Measurements from ENCODE around the gene FDXR. TPM values are rescaled to one million over a fixed set of nuclear protein-coding genes. Genes with fewer than 3 reads are reported as not detected.

The FDXR gene
- polyA plus RNA-seq, 6 donors from 2014 or later = 1.2 to 6.1 (median 3.9) TPM; not detected in 1

GRCh38 chr17:74864297-74864865 lies 8.4 kb downstream of the FDXR start:
- ATAC-seq (ENCODE audit: low read depth in 2 of 2) = no peak
- Mint-ChIP-seq H3K36me3 (no peaks in the 10 kb centered on the region), H3K27ac (no peak overlapping the region), H3K4me1 (peaks cover 18 to 24% (median 18%) of the 10 kb centered on the region in 3 donors), H3K27me3 (peaks cover 12 to 41% (median 13%) of the 10 kb centered on the region in 3 donors), H3K4me3 (peak overlapping the region in 2 of 8 donors; percentile 53 to 68), H3K9me3 (no peaks in the 10 kb centered on the region)
- no peak for DNase-seq

- peak overlapping the region in 1 of 6 donors; percentile 69 for H3K27ac Mint-ChIP-seq
- H3K9me3 Mint-ChIP-seq = no peaks in the 10 kb centered on the region
- peaks cover 19 to 48% (median 20%) of the 10 kb centered on the region in 3 donors for H3K27me3 Mint-ChIP-seq
- DNase-seq (no peak), ATAC-seq (ENCODE audit: low read depth in 2 of 2) (no peak)
- H3K4me1 Mint-ChIP-seq = peaks cover 22 to 31% (median 23%) of the 10 kb centered on the region in 3 donors
- H3K4me3 Mint-ChIP-seq = peak overlapping the region in 4 of 8 donors; percentile 10 to 74 (median 56)
- no peaks in the 10 kb centered on the region for H3K36me3 Mint-ChIP-seq
Observed at GRCh38 chr17:74863420-74864296, 9.1 kb downstream of the FDXR start.

DNA sequence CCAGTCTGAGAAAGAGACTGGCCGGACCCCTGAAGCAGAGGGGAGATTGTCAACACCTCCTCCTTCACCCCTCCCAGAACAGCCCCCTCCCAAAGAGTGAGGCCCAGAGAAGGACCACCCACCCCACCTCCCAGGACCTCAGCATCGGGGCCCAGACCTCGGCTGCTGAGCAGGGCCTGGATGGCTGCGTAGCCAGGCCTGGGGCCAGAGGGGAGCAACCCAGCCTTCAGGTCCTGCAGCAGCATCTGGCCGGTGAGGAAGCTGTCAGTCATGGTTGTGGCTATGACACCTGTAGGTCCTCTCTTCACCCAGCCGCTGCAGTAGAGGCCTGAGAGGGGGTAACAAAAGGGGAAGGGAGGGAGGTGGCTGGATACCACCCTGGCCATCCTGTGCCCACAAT lies 9.9 kb downstream of the FDXR start:
- DNase-seq (no peak), ATAC-seq (ENCODE audit: low read depth in 2 of 2) (no peak)
- Mint-ChIP-seq H3K27ac (no peak overlapping the region), H3K4me1 (peaks cover 22 to 33% (median 23%) of the 10 kb centered on the region in 3 donors), H3K4me3 (peak overlapping the region in 2 of 8 donors; percentile 12 to 49), H3K9me3 (no peaks in the 10 kb centered on the region), H3K36me3 (no peaks in the 10 kb centered on the region), H3K27me3 (peaks cover 24 to 55% (median 27%) of the 10 kb centered on the region in 3 donors)

DNA sequence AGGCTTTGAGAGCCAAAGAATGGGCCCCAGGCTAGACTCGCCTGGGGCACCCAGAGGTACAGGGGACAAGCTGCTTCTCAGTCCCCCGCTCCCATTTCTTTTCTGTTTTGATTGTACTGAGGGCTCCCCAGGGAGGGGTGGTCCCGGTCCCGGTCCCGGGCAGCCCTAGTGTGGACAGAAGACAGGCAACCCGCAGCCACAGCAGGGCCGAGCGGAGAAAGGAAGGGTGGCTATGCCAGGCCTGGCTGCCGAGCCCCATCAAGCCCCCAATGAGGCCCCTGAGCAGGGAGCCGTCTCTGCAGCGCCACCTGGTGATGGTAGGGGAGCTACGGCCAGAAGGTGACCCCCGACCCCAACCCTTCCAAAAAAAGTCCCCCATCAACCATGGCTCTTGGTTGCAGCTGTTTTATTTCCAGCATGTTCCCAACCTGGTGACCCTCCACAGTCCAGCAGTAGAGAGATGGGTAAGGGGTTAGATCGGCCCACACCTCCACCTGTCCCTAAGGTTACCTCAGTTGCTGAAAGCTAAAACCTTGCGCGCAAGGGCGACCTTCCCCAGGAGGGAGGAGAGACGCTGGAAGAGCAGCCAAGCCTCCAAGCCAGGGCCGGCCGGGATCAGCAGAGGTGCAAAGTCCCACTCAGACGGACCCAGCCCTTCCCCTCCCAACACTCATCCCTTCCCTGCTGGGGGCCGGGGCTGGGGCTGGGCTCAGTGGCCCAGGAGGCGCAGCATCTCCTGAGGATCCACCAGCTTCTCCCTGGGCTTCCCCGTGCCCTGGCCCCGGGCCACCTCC lies 10.5 kb downstream of the FDXR start:
- ATAC-seq (ENCODE audit: low read depth in 2 of 2) = peak; percentile 66 to 74
- Mint-ChIP-seq H3K36me3 (no peaks in the 10 kb centered on the region), H3K4me1 (peaks cover 22 to 33% (median 23%) of the 10 kb centered on the region in 3 donors), H3K27me3 (peaks cover 30 to 61% (median 33%) of the 10 kb centered on the region in 3 donors), H3K4me3 (peak overlapping the region in 7 of 8 donors; percentile 47 to 79 (median 70)), H3K27ac (peak overlapping the region in 1 of 6 donors; percentile 15), H3K9me3 (no peaks in the 10 kb centered on the region)
- peak; percentile 67 for DNase-seq

- H3K9me3 Mint-ChIP-seq = no peaks in the 10 kb centered on the region
- ATAC-seq (ENCODE audit: low read depth in 2 of 2) (no peak), DNase-seq (no peak)
- H3K4me1 Mint-ChIP-seq = peaks cover 22 to 33% (median 23%) of the 10 kb centered on the region in 3 donors
- no peaks in the 10 kb centered on the region for H3K36me3 Mint-ChIP-seq
- H3K4me3 Mint-ChIP-seq = peak overlapping the region in 7 of 8 donors; percentile 47 to 84 (median 70)
- peaks cover 36 to 68% (median 39%) of the 10 kb centered on the region in 3 donors for H3K27me3 Mint-ChIP-seq
- H3K27ac Mint-ChIP-seq = no peak overlapping the region
Observed at GRCh38 chr17:74861662-74862107, 11.1 kb downstream of the FDXR start.

- Mint-ChIP-seq H3K27ac (peak overlapping the region in 1 of 6 donors; percentile 71), H3K4me1 (peaks cover 22 to 33% (median 23%) of the 10 kb centered on the region in 3 donors), H3K4me3 (peak overlapping the region in 7 of 8 donors; percentile 9 to 84 (median 79)), H3K36me3 (no peaks in the 10 kb centered on the region), H3K27me3 (peaks cover 41 to 74% (median 45%) of the 10 kb centered on the region in 3 donors), H3K9me3 (no peaks in the 10 kb centered on the region)
- DNase-seq (no peak), ATAC-seq (ENCODE audit: low read depth in 2 of 2) (no peak)
Observed at GRCh38 chr17:74860872-74861661, 11.7 kb downstream of the FDXR start.

GRCh38 chr17:74860229-74860871 lies 12.4 kb downstream of the FDXR start:
- no peaks in the 10 kb centered on the region for H3K9me3 Mint-ChIP-seq
- no peaks in the 10 kb centered on the region for H3K36me3 Mint-ChIP-seq
- peak; percentile 39 to 57 for ATAC-seq (ENCODE audit: low read depth in 2 of 2)
- peak overlapping the region in 2 of 6 donors; percentile 71 to 85 for H3K27ac Mint-ChIP-seq
- DNase-seq = peak; percentile 30
- peaks cover 21 to 33% (median 23%) of the 10 kb centered on the region in 3 donors for H3K4me1 Mint-ChIP-seq
- H3K27me3 Mint-ChIP-seq = peaks cover 48 to 81% (median 53%) of the 10 kb centered on the region in 3 donors
- peak overlapping the region; percentile 9 to 87 (median 79) for H3K4me3 Mint-ChIP-seq

DNA sequence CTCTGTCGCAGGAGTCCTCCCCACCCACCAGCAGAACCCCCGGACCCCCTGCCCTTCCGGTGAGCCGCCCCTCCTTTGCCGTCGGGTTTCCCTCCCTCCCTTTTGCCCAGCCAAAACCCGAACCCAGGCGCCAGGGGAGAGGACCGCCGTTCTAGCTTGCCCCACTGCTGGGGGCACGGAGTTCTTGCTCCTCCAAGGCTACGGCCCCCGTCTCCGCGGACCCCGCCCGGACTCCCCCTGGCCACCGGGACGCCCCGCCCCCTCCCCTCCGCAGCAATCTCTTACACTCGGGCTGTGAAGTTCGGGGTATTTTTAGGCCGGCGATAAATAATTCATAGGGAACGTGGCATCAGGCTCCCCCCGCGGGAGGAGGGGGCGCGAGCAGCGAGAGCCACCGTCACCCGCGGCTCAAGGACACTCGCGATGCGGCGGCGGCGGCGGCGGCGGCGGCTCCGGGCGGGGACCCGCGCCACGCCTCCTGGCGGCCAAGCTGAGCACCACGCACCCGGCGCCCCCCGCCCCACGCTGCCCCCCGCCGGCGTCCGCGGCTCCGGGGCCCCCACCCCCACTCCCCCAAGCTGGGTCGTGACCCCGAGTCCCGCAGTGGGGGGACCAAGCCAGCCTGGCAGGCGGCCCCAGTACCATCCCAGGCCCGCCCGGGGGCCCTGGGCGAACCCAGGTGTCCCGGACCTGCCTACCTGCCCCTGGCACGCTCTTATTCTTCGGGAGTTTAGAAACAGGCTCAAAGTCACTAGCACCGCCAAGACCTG lies 13.2 kb downstream of the FDXR start, which contains the start of gene GRIN2C:
GRIN2C (minus strand) TSS at position 427 of the 770 bp plus-strand sequence. CDS start 4,793 bp downstream, outside the sequence.
- Mint-ChIP-seq H3K9me3 (no peaks in the 10 kb centered on the region), H3K36me3 (no peaks in the 10 kb centered on the region), H3K4me1 (peaks cover 17 to 28% (median 17%) of the 10 kb centered on the region in 3 donors), H3K27me3 (peaks cover 53 to 88% (median 60%) of the 10 kb centered on the region in 3 donors), H3K4me3 (peak within 1 kb of the TSS; percentile 41 to 92 (median 80)), H3K27ac (peak within 1 kb of the TSS in 2 of 6 donors; percentile 71 to 85)
- DNase-seq = peak; percentile 41
- ATAC-seq (ENCODE audit: low read depth in 2 of 2) = peak; percentile 23 to 38

GRCh38 chr17:74858672-74859458 lies 13.9 kb downstream of the FDXR start:
- peaks cover 57 to 95% (median 68%) of the 10 kb centered on the region in 3 donors for H3K27me3 Mint-ChIP-seq
- DNase-seq (no peak), ATAC-seq (ENCODE audit: low read depth in 2 of 2) (no peak)
- H3K4me3 Mint-ChIP-seq = peak overlapping the region; percentile 33 to 92 (median 72)
- H3K27ac Mint-ChIP-seq = peak overlapping the region in 1 of 6 donors; percentile 84
- H3K36me3 Mint-ChIP-seq = no peaks in the 10 kb centered on the region
- peaks cover 16 to 28% (median 17%) of the 10 kb centered on the region in 3 donors for H3K4me1 Mint-ChIP-seq
- H3K9me3 Mint-ChIP-seq = no peaks in the 10 kb centered on the region

- ATAC-seq (ENCODE audit: low read depth in 2 of 2) = no peak
- H3K27me3 Mint-ChIP-seq = peaks cover 61 to 93% (median 81%) of the 10 kb centered on the region in 3 donors
- no peak for DNase-seq
- no peaks in the 10 kb centered on the region for H3K9me3 Mint-ChIP-seq
- no peak overlapping the region for H3K27ac Mint-ChIP-seq
- no peak overlapping the region for H3K4me3 Mint-ChIP-seq
- H3K36me3 Mint-ChIP-seq = no peaks in the 10 kb centered on the region
- peaks cover 21 to 36% (median 22%) of the 10 kb centered on the region in 3 donors for H3K4me1 Mint-ChIP-seq
Observed at GRCh38 chr17:74857191-74857590, 15.6 kb downstream of the FDXR start.

Data from naive B cell (primary cell).